ENCODE measurements around the gene MAPK12. TPM values are rescaled to one million over a fixed set of nuclear protein-coding genes. Genes with fewer than 3 reads are reported as not detected.

The MAPK12 gene
- total RNA-seq, 1 donor from 2014 or later = 33.4 TPM

DNA sequence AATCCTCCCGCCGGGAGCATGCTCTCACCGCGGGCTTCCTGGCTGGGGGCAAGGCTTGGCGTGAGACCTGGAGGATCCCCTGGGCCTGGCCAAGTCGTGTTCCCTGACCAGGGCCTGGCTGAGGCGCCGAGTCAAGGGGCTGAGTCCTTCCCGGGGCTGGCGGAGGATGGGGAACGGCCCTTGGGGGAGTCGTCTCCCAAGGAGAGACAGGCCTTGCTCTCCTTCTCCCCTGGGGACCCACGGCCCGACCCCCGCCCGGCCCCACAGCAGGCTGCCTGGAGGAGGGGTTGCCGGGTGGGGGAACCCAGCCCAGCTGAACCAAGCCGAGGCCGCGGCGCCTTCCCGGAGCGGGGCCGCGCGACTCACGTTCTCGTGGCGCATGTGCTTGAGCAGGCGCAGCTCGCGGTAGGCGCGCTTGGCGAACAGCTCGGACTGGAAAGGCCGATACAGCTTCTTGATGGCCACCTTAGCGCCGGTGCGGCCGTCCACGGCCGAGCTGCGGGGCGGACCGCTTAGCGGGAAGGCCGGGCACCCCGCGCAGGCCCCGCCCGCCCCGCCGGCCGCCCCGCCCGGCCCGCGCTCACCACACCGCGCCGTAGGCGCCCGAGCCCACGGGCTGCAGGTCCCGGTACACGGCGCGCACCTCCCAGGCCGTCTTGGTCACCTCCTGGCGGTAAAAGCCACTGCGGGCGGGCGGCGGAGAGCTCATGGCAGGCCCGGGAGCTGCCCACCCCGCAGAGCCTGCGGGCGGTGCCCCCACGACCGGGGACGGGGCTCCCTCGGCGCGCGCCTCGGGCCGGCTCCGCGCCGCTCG lies 475 bp downstream of the MAPK12 start:
- Mint-ChIP-seq H3K27ac (ENCODE audit: unreplicated experiment) (no peak overlapping the region), H3K27me3 (ENCODE audit: unreplicated experiment) (peaks cover 13% of the 10 kb centered on the region), H3K36me3 (ENCODE audit: low read depth, unreplicated experiment) (peaks cover 5% of the 10 kb centered on the region), H3K4me3 (ENCODE audit: unreplicated experiment) (peak overlapping the region; percentile 42), H3K9me3 (ENCODE audit: unreplicated experiment) (no peaks in the 10 kb centered on the region), H3K4me1 (ENCODE audit: unreplicated experiment) (peaks cover 4% of the 10 kb centered on the region)
- TF ChIP-seq, protein P1, sequence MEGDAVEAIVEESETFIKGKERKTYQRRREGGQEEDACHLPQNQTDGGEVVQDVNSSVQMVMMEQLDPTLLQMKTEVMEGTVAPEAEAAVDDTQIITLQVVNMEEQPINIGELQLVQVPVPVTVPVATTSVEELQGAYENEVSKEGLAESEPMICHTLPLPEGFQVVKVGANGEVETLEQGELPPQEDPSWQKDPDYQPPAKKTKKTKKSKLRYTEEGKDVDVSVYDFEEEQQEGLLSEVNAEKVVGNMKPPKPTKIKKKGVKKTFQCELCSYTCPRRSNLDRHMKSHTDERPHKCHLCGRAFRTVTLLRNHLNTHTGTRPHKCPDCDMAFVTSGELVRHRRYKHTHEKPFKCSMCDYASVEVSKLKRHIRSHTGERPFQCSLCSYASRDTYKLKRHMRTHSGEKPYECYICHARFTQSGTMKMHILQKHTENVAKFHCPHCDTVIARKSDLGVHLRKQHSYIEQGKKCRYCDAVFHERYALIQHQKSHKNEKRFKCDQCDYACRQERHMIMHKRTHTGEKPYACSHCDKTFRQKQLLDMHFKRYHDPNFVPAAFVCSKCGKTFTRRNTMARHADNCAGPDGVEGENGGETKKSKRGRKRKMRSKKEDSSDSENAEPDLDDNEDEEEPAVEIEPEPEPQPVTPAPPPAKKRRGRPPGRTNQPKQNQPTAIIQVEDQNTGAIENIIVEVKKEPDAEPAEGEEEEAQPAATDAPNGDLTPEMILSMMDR (IDR thresholded peaks at IDR 0.05; ENCODE audit: unreplicated experiment) = no peak
- no peak for DNase-seq (ENCODE audit: low spot score)

DNA sequence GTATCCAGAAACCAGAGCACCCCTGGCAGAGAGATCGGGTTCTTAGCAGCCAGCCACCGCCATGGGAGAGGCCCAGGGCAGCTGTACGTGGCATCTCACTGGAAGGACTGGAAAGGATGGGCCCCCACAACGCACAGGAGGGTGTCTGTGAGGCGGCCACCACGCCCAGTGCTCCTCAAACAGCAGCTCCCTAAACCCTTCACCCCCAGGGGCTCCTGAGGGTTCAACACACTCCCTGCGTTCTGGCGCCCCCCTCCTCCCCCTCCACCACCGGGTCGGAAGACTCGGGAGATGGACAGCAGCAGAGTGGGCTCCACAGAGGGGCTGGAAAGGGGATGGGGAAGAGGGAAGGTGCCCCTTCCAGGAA lies 1.1 kb downstream of the MAPK12 start:
- H3K4me1 Mint-ChIP-seq (ENCODE audit: unreplicated experiment) = peaks cover 4% of the 10 kb centered on the region
- H3K9me3 Mint-ChIP-seq (ENCODE audit: unreplicated experiment) = no peaks in the 10 kb centered on the region
- H3K36me3 Mint-ChIP-seq (ENCODE audit: low read depth, unreplicated experiment) = peaks cover 5% of the 10 kb centered on the region
- TF ChIP-seq, protein P1 (IDR thresholded peaks at IDR 0.05; ENCODE audit: unreplicated experiment) = no peak
- H3K27me3 Mint-ChIP-seq (ENCODE audit: unreplicated experiment) = peaks cover 13% of the 10 kb centered on the region
- peak overlapping the region; percentile 42 for H3K4me3 Mint-ChIP-seq (ENCODE audit: unreplicated experiment)
- DNase-seq (ENCODE audit: low spot score) = no peak
- H3K27ac Mint-ChIP-seq (ENCODE audit: unreplicated experiment) = no peak overlapping the region

DNA sequence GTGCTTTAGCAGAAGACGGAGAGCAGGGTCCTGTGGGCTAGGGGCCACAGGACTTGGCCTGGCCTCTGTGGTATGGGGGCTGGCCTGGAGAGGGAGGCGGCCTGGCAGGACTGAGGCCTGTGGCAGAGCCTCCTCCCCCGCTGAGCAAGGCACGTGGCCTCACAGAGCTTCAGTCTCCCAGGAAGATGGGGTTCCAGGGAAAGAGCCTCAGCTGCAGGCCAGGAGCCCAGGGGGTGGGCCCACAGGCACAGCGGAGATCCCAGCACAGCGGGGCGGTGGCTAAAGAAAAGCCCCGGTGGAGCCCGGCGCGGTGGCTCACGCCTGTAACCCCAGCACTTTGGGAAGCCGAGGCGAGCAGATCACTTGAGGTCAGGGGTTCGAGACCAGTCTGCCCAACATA lies 2.2 kb downstream of the MAPK12 start:
- DNase-seq (ENCODE audit: low spot score) = no peak
- Mint-ChIP-seq H3K9me3 (ENCODE audit: unreplicated experiment) (no peaks in the 10 kb centered on the region), H3K27me3 (ENCODE audit: unreplicated experiment) (peaks cover 9% of the 10 kb centered on the region), H3K36me3 (ENCODE audit: low read depth, unreplicated experiment) (no peaks in the 10 kb centered on the region), H3K4me1 (ENCODE audit: unreplicated experiment) (no peaks in the 10 kb centered on the region), H3K27ac (ENCODE audit: unreplicated experiment) (no peak overlapping the region), H3K4me3 (ENCODE audit: unreplicated experiment) (no peak overlapping the region)
- TF ChIP-seq, protein P1 (IDR thresholded peaks at IDR 0.05; ENCODE audit: unreplicated experiment) = no peak

DNA sequence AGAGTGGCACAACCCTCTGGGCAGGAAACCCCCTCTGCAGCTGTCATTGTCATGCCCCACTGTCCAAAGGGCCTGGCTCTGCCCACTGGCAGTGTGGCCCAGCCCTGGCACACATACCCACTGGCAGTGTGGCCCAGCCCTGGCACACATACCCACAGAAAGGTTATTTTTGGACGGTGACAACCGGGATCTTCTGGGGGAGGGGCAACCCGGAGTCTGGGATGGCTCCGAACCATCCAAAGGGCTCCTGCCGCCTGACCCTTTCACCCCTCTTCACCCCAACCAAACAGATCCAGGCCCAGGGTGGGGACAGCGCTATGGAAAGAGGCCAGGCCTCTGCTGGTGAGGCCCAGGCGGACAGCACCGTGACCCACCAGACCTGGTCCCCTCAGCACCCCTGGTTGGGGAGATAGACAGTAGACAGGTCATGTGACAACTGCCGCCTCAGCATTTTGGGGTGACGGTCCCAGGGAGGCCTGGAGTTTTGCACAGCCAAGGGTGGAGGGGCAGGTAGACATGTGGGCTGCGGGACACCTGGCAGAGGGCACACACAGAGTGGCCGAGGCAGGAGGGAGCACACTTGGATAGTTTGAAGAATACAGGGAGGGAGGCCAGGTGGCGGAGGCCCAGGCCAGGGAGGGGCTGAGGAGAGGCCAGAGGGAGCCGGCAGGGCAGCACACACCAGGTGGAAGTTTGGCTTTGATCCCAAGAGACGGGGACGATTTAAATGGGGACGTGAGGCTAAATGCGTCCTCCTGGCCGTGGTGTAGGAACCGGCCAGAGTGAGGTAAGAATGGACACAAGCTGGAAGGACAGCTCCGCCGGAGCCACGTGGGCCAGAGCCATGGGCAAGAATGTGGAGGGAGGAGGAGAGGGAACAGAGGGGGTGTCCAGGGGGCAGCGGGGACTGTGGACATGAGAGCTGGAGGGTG lies 2.9 kb downstream of the MAPK12 start:
- no peak overlapping the region for H3K4me3 Mint-ChIP-seq (ENCODE audit: unreplicated experiment)

More for the DNA sequence above, 2.9 kb downstream of the MAPK12 start:
- no peak for DNase-seq (ENCODE audit: low spot score)
- no peaks in the 10 kb centered on the region for H3K36me3 Mint-ChIP-seq (ENCODE audit: low read depth, unreplicated experiment)
- H3K27me3 Mint-ChIP-seq (ENCODE audit: unreplicated experiment) = peaks cover 9% of the 10 kb centered on the region
- TF ChIP-seq, protein P1 (IDR thresholded peaks at IDR 0.05; ENCODE audit: unreplicated experiment) = no peak
- no peaks in the 10 kb centered on the region for H3K4me1 Mint-ChIP-seq (ENCODE audit: unreplicated experiment)
- H3K9me3 Mint-ChIP-seq (ENCODE audit: unreplicated experiment) = no peaks in the 10 kb centered on the region
- H3K27ac Mint-ChIP-seq (ENCODE audit: unreplicated experiment) = no peak overlapping the region
